Stimulated activated CD4-positive, alpha-beta T cell treated with anti-CD3 and anti-CD28 coated beads, Interleukin-15, amount 100 ng/mL, for 48 hours (primary cell): ENCODE results near the gene ROR1.

ENCODE experiments used
- DNase-seq, 2 donors: peaks; one replicate each; pipeline ENCODE4 v3.0.0-alpha.2; 2020; ENCODE audit warnings: low read depth in 2 of 2

The ROR1 gene

DNA sequence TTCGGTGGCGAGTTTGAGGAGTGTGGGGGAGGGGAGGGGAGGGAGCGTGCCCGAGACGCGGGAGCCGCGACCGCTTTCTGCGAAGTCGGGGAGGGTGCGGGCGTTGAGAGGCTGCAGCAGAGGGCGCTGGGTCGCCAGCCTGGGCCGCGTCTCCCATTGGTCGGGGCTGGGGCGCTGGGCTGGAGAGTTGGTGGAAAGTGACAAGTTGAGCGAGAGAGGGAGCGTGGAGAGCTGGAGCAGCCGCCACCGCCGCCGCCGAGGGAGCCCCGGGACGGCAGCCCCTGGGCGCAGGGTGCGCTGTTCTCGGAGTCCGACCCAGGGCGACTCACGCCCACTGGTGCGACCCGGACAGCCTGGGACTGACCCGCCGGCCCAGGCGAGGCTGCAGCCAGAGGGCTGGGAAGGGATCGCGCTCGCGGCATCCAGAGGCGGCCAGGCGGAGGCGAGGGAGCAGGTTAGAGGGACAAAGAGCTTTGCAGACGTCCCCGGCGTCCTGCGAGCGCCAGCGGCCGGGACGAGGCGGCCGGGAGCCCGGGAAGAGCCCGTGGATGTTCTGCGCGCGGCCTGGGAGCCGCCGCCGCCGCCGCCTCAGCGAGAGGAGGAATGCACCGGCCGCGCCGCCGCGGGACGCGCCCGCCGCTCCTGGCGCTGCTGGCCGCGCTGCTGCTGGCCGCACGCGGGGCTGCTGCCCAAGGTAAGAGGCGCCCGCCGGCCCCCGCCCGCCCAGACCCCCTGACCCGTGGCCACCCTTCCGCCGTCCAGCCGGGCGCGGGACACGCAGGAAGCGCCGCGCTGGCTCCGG lies at the start of gene ROR1:
Gene ROR1, plus strand, starts transcription at position 203 of the 802 bp plus-strand sequence.
- DNase-seq: peak; percentile 53 to 56

- DNase-seq: no peak
These were observed 49.4 kb upstream of the ROR1 start for GRCh38 chr1:63724375-63724899.

GRCh38 chr1:63728611-63729226 lies 45.1 kb upstream of the ROR1 start:
- no peak for DNase-seq

DNA sequence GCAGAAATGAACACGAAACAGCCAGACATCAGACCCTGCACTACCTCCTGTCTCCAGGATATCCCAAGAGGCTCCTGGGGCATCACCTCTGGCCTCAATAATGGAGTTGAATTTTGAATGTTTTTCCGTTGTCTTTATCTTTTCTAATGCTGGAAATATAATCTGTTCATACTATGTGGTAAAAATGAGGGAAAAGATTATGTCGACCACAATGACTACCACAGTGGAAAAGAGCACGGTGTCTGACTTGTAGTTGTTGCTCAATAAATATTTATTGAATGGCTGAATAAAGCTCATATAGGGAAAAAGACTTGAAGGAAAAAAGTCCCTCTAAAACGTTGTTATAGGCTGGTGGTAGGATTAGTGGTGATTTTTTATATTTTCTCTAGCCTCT lies 44.6 kb upstream of the ROR1 start:
- DNase-seq: no peak

DNA sequence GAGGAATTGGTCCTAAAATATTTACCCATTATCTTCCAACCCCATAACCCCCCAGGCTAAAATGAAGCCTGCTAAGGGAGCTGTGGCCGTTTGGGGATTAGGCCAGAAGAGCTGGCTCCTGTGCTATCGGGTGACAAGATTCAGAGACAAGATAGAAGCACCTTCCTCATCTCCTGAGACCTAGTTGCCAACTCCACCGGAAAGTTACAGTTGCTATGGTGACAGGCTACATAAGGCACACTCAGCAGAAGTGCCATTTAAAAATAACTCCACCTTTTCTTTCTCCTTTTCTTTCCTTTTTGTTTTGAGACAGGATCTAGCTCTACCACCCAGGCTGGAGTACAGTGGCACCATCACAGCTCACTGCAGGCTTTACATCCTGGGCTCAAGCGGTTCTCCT lies 43.6 kb upstream of the ROR1 start:
- no peak for DNase-seq

DNA sequence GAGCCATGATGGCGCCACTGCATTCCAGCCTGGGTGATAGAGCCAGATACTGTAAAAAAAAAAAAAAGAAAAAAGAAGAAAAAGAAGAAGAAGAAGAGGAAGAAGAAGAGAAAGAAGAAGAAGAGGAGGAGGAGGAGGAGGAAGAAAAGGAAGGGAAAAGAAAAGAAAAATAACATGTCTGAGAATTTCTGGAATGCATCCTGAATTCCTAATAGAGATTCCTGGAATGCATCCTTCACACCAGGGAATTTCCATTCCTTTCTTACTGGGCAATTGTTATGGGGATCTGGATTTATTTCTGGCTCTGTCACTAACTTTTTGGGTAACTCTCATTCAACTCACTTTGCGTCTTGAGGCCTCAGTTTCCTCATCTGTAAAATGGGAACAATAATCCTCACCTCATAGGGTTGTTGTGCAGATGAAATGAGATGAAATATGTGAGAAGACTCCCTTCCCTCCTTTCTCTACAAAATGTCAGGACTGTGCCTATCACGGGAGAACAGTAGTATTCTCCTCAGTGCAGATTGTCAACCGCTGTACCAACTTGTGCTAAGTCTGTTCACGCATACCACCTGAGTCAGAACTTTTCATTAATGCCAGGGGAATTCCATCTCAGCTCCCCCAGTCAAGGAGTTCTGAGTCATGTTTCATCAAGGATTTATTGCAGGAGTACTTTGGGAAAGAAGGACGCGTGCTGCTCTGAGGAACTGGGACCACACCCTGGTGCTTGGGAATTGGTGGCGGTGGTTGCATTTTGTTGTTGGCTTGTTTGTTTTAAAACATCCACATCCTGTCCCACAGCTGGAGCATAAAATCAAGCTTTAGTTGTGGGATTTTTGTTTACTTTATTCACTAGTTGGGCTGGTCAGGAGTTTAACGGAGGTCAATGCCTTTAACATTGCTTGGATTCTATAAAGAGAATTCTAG lies 42.4 kb upstream of the ROR1 start:
- no peak for DNase-seq

DNA sequence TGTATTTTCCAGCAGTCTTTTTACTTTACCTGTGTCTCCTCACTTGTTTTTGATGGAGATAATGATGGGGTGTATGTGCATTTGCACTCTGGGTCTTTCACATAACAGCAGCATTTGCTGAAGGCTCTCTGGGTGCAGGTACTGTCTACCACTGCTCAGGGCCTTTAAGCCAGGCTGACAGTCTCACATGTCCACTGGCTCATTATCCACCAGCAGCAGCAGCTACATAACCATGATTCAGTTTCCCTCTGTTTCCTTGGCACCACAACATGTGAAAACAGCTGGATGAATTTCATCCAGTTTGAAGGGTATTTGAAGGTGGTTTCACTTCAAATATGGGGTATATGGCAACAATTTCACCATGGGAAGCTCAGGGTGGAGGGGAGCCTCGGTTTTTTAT lies 41.2 kb upstream of the ROR1 start:
- DNase-seq: no peak

GRCh38 chr1:63738772-63739171 lies 35.0 kb upstream of the ROR1 start:
- DNase-seq: no peak

DNA sequence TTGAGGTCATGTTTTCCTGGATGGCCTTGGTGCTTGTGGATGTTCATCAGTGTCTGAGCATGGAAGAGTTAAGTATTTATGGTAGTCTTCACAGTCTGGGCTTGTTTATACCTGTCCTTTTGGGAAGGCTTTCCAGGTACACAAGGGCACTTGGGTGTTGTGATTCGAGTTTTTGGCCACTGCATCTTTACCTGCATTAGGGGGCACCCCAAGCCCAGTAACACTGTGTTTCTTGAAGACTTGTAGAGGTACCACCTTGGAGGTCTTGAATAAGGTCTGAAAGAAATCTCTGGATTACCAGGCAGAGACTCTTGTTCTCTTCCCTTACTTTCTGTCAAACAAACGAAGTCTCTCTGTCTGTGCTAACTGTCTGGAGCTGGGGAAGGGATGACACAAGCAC lies 34.4 kb upstream of the ROR1 start:
- no peak for DNase-seq

DNA sequence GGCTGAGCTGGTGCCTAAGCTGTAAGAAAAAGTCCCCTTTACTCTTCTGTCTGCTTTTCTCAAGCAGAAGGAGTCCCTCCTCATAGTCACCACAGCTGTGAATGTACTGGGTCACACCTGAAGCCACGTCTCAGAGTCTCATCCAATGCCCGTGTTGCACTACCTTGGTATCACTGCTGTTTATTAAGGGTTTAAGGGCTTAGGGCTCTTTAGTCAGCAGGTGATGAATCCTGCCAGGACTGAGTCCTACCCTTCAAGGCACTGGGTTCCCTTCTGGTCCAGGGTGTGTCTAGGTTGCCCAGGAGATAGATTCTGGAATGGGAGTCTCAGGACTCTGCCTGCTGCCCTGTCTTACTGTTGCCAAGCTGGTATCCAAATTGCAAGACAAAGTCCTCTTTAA lies 33.4 kb upstream of the ROR1 start:
- DNase-seq: no peak

DNA sequence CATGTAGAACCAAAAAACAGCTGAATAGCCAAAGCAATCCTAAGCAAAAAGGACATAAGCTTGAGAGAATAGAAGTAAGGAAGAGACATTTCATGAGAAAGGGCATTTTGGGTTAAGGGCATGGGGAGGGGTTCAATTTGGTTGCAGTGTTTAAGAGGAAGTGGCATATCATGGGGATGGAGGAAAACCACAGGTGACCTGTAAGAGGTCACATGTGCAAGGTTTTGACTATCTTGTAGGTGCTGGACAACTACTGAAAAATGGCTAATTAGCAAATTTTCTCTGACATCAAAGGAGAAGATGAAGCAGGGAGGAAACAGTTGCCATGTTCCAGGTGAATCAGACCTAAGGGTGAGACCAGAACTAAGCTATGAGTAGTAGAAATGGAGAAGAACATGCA lies 31.3 kb upstream of the ROR1 start:
- no peak for DNase-seq

DNA sequence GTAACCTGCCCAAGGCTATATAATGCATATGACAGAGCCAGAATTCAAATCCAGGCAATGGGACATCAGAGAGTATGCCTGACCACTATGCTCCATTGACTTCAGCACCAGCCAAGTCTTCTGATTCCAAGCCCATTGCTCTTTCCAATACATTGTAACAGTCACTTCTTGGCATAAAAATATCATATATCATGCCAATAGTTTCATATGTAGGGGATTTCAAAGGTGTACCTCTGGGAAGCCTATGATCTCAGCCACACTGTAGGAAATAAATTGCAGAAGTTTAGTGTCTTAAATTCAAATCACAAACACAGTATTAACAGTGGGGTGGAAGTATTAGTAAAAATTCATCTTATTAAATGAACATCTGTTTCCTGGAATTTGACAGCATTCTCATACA lies 30.0 kb upstream of the ROR1 start:
- DNase-seq: no peak

DNA sequence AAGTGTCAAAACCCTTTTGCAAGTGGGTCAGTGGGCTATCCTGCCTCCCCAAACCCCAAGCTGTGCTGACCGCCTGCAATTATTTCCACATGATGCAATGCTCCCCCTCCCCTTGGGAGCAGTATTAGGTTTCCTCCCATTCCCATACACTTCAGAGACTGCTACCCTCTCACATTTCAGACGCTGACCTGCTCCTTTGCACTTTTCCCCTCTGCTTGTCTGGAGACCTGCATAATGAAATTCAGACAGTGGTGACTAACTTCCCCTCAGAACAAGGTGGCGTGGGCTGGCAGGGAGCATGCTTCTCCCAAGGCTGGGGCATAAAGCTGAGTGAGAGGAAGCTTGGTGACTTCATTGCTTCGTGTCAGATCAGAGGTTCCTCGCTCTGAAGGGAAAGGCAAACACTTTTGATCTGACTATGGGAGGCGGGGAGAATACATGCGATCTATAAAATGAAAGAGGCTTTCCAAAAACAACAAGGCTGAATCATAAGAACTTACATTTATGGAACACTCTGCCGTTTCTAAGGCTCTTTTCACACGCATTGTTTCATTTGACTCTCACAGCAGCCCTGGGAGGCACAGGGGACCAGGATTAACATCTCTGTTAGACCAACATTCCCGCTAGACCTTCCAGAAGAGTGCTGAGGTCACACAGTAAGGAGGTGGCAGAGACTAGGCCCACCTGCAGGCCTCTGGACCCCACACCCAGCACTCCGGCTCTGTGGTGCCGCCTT lies 27.5 kb upstream of the ROR1 start:
- DNase-seq: peak; percentile 50 to 53

GRCh38 chr1:63747445-63747844 lies 26.4 kb upstream of the ROR1 start:
- no peak for DNase-seq

- DNase-seq: no peak
These were observed 25.7 kb upstream of the ROR1 start for GRCh38 chr1:63748046-63748580.

DNA sequence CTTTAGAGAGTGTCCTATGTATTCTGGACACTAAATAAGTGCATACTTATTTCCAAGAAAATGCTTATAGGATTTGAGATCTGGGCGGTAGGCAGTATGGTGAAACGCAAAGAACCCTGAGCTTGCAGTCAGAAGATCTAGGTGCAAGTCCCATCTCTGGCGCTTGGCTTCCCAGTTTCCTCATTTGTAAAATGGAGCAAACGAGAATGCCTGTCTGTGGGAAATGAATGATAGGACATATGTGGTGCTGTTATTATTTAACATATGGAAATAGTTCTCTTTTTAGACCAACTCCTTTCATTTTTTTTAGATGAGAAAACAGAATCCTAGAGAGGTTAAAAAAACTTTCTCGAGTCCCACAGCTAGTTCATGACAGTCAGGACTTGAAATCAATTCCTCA lies 25.2 kb upstream of the ROR1 start:
- no peak for DNase-seq

- no peak for DNase-seq
These were observed 23.1 kb upstream of the ROR1 start for GRCh38 chr1:63750721-63751120.

DNA sequence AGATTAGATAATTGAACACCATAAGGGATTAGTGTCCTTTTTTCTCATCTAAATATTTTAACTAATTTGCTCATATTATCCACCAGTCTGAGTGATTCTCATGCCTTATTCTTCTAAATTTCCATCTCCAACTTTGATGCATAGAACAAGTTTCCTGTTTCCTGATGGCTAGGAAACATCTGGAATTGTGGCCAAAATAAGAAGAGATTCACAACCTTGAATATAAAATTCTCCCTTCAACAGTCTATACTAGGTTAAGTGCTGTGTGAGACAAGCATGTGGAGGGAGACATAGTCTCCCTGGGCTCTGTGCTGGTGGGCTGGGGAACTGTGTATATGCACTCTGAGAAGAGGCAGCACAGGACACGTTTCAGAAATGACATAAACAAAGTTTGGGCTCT lies 21.6 kb upstream of the ROR1 start:
- DNase-seq: no peak

- no peak for DNase-seq
These were observed 20.2 kb upstream of the ROR1 start for GRCh38 chr1:63753591-63753990.

DNA sequence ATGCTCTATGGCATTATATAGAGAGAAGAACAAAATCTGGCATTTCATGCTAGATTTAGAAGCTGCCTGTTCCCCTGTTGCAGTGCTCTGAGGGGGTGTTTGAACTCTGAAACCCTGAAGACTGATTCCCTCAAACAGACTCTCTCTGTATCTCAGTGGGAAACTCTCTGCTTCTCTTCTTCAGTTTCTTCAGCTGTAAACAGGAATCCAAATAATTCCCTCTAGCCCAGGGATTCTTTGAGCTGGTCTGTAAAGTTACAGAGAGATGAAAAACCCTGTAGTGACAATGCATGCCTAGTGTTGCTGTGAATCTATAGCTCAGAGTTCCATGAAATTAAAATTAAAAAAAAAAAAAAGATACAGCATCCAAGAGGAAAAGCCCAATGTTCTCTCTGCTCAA lies 17.0 kb upstream of the ROR1 start:
- DNase-seq: no peak

DNA sequence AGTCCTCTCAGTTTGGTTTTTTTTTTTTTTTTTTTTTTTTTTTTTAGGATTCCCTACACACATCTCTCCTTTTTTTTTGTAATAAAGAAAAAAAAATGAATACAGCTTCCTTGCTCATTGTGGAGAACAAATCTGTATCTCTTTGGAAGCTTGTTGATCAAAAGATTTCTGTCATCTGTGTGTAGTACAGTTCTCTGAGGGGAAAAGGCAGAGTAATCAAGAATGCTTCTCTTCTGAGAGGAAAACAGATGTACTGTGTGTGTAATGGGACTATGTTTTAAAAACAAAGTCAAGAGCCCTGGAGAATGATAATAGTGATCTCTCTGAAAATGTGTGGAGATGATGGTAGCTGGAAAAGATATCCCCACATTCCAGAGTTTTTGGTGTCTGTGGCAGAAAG lies 16.5 kb upstream of the ROR1 start:
- DNase-seq: no peak
